ENCODE data around the gene TRIM36.

DNA sequence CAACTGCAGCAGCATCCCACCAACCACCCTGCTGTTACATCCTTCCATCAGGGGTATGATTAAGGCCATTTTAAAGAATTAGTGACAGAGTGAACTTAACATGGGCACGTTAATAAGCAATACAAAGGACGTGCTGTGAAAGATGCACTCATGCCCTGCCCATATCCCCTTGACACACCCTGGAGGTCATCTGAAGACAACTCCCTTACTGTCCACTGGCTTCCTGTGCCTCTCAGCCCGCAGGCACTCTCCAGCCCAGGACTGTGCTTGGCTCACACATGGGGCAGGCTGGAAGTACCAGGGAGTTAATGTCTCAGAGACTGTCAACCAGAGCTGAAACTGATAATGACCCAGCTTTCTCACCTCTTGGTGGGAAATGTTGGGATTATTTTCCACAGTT is 81.8 kb downstream of the TRIM36 start:
- TF ChIP-seq, protein P1, sequence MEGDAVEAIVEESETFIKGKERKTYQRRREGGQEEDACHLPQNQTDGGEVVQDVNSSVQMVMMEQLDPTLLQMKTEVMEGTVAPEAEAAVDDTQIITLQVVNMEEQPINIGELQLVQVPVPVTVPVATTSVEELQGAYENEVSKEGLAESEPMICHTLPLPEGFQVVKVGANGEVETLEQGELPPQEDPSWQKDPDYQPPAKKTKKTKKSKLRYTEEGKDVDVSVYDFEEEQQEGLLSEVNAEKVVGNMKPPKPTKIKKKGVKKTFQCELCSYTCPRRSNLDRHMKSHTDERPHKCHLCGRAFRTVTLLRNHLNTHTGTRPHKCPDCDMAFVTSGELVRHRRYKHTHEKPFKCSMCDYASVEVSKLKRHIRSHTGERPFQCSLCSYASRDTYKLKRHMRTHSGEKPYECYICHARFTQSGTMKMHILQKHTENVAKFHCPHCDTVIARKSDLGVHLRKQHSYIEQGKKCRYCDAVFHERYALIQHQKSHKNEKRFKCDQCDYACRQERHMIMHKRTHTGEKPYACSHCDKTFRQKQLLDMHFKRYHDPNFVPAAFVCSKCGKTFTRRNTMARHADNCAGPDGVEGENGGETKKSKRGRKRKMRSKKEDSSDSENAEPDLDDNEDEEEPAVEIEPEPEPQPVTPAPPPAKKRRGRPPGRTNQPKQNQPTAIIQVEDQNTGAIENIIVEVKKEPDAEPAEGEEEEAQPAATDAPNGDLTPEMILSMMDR (conservative IDR thresholded peaks at IDR 0.05; ENCODE audit: low read length): no peak
- TF ChIP-seq EZH2phosphoT487 (IDR thresholded peaks at IDR 0.05; ENCODE audit: borderline replicate concordance): no peak

All from Loucy (cell line).